A673 (cell line): ENCODE results near the gene FLT4. TPM values are rescaled to one million over a fixed set of nuclear protein-coding genes. Genes with fewer than 3 reads are reported as not detected.

Experiments used
- BruUV-seq: library from RNA; stranded (reverse); fragments of 400-500 nt; replicated peaks from 2 replicates; lab custom pipeline; 2021; lab: Mats Ljungman, UMichigan
- CTCF ChIA-PET: fragments of 300-600 bp; sonication (Branson Sonifier 250); formaldehyde crosslinking; loops from one replicate; lab custom pipeline; 2022; ENCODE audit warnings: antibody characterized with exemption; lab: Charles Lee
- POLR2A ChIA-PET: fragments of 300-600 bp; sonication (Branson Sonifier 250); formaldehyde crosslinking; loops from one replicate; lab custom pipeline; 2022; ENCODE audit warnings: antibody characterized with exemption; ENCODE audit not compliant: low non-redundant PET; lab: Charles Lee
- DNase-seq: peaks from one replicate; pipeline ENCODE4 v3.0.0-alpha.2; 2015; ENCODE audit warnings: low spot score
- H3K27ac ChIP-seq: fragments of 200-600 bp; sonication (generic); 2 replicates; pipeline ENCODE4 v1.5.1; 2016; ENCODE audit warnings: mixed run types, low read depth, mild to moderate bottlenecking, mixed read lengths, antibody characterized with exemption, low read length; ENCODE audit not compliant: poor library complexity, severe bottlenecking
- H3K27me3 ChIP-seq: fragments of 200-600 bp; sonication (generic); replicated peaks from 2 replicates; pipeline ENCODE4 v1.6.1; 2017; ENCODE audit warnings: mixed run types, low read depth, mild to moderate bottlenecking, mixed read lengths, antibody characterized with exemption, low read length; ENCODE audit not compliant: insufficient read depth, poor library complexity
- H3K36me3 ChIP-seq: fragments of 200-600 bp; sonication (generic); 2 replicates; pipeline ENCODE4 v1.6.1; 2016; ENCODE audit warnings: mixed run types, mild to moderate bottlenecking, mixed read lengths, antibody characterized with exemption, low read length; ENCODE audit not compliant: insufficient read depth, poor library complexity, severe bottlenecking
- H3K4me1 ChIP-seq: fragments of 200-600 bp; sonication (generic); 2 replicates; pipeline ENCODE4 v1.6.1; 2017; ENCODE audit warnings: mixed run types, mild to moderate bottlenecking, mixed read lengths, antibody characterized with exemption, low read length; ENCODE audit not compliant: insufficient read depth, poor library complexity, severe bottlenecking
- H3K4me3 ChIP-seq: fragments of 200-600 bp; sonication (generic); 2 replicates; pipeline ENCODE4 v1.5.1; 2016; ENCODE audit warnings: low read depth, mixed run types, mild to moderate bottlenecking, mixed read lengths, low read length; ENCODE audit not compliant: poor library complexity, severe bottlenecking
- H3K9me3 ChIP-seq: fragments of 200-600 bp; sonication (generic); 2 replicates; pipeline ENCODE4 v1.6.1; 2016; ENCODE audit warnings: mixed run types, low read depth, mild to moderate bottlenecking, mixed read lengths, antibody characterized with exemption, low read length; ENCODE audit not compliant: poor library complexity, severe bottlenecking
- CTCF ChIP-seq: fragments of 300-800, 200-600 bp; sonication (generic); conservative IDR thresholded peaks from 2 replicates; pipeline ENCODE4 v1.5.1; 2017; ENCODE audit warnings: low read depth, mild to moderate bottlenecking, antibody characterized with exemption, low read length, moderate library complexity, mixed read lengths
- EZH2 ChIP-seq: fragments of 200-600 bp; sonication (generic); IDR thresholded peaks from 2 replicates; pipeline ENCODE4 v1.6.1; 2017; ENCODE audit warnings: borderline replicate concordance, low read depth, mild to moderate bottlenecking, mixed read lengths, antibody characterized with exemption, low read length; ENCODE audit not compliant: poor library complexity, severe bottlenecking
- intact Hi-C: fragments of 100-400 bp; cut with micrococcal nuclease; formaldehyde crosslinking; loops from one replicate; pipeline ENCODE4 v1.10.0; 2022; ENCODE audit not compliant: unreplicated experiment
- total RNA-seq: library from RNA; stranded (reverse); gene quantifications from 2 replicates; pipeline ENCODE4 v1.2.3, GENCODE V29; 2021

The FLT4 gene
- total RNA-seq, 1 experiment from 2014 or later = 8.6 TPM

- TF ChIP-seq CTCF (no peak), EZH2 (no peak)
- ChIA-PET POLR2A (no interaction called here), CTCF (no interaction called here)
- H3K4me3 ChIP-seq = no peak overlapping the region
- no peaks in the 10 kb centered on the region for H3K9me3 ChIP-seq
- DNase-seq = no peak
- H3K27me3 ChIP-seq = no peaks in the 10 kb centered on the region
- no peaks in the 10 kb centered on the region for H3K4me1 ChIP-seq
- intact Hi-C loops = no loop called here
- BruUV-seq = no TSS peak
- no peak overlapping the region for H3K27ac ChIP-seq
- H3K36me3 ChIP-seq = peaks cover 20% of the 10 kb centered on the region
Measured at GRCh38 chr5:180558232-180558631, 91.2 kb downstream of the FLT4 start.

GRCh38 chr5:180557217-180557809 is 92.1 kb downstream of the FLT4 start:
- H3K4me1 ChIP-seq = no peaks in the 10 kb centered on the region
- ChIA-PET POLR2A (no interaction called here), CTCF (no interaction called here)
- intact Hi-C loops = no loop called here
- H3K27ac ChIP-seq = no peak overlapping the region
- H3K36me3 ChIP-seq = peaks cover 19% of the 10 kb centered on the region
- TF ChIP-seq EZH2 (no peak), CTCF (no peak)
- DNase-seq = no peak
- no peaks in the 10 kb centered on the region for H3K27me3 ChIP-seq
- no TSS peak for BruUV-seq
- H3K9me3 ChIP-seq = no peaks in the 10 kb centered on the region
- no peak overlapping the region for H3K4me3 ChIP-seq

- intact Hi-C loops = no loop called here
- H3K9me3 ChIP-seq = no peaks in the 10 kb centered on the region
- H3K4me3 ChIP-seq = no peak overlapping the region
- DNase-seq = no peak
- POLR2A ChIA-PET = no interaction called here
- CTCF ChIA-PET = no interaction called here
- H3K36me3 ChIP-seq = peaks cover 30% of the 10 kb centered on the region
- no peaks in the 10 kb centered on the region for H3K4me1 ChIP-seq
- H3K27ac ChIP-seq = no peak overlapping the region
- TF ChIP-seq EZH2 (no peak), CTCF (no peak)
- H3K27me3 ChIP-seq = no peaks in the 10 kb centered on the region
- BruUV-seq = no TSS peak
Measured at GRCh38 chr5:180555168-180555921, 94.1 kb downstream of the FLT4 start.
